Measurements from ENCODE around the gene HHAT.
A peak's percentile ranks its signal among the peaks of the same experiment; 100 is the strongest.
"Not testable (repeated sequence)": the region's sequence is repeated elsewhere in the genome, so short reads cannot be mapped to it uniquely, and the experiment has no call there.

HHAT gene

DNA sequence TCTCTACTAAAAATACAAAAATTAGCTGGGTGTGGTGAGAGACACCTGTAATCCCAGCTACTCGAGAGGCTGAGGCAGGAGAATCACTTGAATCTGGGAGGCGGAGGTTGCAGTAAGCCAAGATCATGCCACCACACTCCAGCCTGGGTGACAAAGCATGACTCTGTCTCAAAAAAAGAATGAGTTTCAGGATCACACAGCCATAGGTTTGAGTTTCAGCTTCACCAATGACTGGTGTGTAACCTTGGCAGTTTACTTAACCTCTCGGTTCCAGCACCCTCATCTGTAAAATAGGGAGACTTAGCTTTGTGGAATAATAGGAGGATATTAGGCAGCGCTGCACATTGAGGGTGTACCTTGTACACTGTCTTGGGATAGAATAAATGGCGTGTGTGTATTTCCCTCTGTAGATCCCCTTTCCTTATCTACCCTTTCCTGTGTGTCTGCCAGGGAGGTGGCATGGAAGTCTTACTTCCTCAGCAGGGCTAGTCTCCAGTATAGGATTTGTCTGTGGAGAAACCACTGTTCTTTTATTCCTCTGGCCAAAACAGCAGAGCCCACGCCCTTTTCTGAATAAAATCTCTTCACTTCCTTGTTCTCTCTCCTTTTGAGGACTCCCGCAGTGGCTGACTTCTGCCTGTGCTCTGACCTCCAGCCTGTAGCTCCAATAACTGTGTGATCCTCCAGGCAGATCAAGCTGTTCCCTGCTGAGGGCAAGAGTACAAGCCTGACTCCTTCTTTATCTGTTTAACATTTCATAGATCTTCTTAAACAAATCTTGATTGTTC lies 90.4 kb downstream of the HHAT start:
- DNase-seq (ENCODE audit: extremely low read depth, low read depth), result no peak
- TF ChIP-seq, protein P1, sequence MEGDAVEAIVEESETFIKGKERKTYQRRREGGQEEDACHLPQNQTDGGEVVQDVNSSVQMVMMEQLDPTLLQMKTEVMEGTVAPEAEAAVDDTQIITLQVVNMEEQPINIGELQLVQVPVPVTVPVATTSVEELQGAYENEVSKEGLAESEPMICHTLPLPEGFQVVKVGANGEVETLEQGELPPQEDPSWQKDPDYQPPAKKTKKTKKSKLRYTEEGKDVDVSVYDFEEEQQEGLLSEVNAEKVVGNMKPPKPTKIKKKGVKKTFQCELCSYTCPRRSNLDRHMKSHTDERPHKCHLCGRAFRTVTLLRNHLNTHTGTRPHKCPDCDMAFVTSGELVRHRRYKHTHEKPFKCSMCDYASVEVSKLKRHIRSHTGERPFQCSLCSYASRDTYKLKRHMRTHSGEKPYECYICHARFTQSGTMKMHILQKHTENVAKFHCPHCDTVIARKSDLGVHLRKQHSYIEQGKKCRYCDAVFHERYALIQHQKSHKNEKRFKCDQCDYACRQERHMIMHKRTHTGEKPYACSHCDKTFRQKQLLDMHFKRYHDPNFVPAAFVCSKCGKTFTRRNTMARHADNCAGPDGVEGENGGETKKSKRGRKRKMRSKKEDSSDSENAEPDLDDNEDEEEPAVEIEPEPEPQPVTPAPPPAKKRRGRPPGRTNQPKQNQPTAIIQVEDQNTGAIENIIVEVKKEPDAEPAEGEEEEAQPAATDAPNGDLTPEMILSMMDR (IDR thresholded peaks at IDR 0.05; ENCODE audit: low read depth, low read length), result no peak

DNA sequence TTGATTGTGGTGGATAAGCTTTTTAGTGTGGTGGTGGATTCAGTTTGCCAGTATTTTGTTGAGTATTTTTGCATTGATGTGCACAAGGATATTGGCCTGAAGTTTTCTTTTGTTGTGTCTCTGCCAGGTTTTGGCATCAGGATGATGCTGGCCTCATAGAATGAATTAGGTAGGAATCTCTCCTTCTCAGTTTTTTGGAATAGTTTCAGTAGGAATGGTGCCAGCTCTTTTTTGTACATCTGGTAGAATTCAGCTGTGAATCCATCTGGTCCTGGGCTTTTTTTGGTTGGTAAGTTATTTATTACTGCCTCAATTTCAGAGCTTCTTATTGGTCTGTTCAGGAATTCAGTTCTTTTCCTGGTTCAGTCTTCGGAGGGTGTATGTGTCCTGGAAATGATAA lies 98.0 kb downstream of the HHAT start:
- not testable (repeated sequence) for DNase-seq (ENCODE audit: extremely low read depth, low read depth)

DNA sequence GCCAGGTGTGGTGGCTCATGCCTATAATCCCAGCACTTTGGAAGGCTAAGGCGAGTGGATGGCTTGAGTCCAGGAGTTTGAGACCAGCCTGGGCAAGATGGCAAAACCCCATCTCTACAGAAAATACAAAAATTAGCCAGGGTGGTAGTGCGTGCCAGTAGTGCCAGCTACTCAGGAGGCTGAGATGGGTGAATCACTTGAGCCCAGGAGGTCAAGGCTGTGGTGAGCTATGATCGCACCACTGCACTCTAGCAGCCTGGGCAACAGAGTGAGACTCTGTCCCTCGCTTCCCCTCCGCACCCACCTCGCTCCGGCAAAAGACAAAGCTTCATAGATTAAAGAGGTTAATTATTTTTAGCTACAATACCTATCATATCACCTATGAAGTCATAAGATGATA lies 100.0 kb downstream of the HHAT start:
- no peak for DNase-seq (ENCODE audit: extremely low read depth, low read depth)
- TF ChIP-seq, protein P1 (IDR thresholded peaks at IDR 0.05; ENCODE audit: low read depth, low read length), result no peak

DNA sequence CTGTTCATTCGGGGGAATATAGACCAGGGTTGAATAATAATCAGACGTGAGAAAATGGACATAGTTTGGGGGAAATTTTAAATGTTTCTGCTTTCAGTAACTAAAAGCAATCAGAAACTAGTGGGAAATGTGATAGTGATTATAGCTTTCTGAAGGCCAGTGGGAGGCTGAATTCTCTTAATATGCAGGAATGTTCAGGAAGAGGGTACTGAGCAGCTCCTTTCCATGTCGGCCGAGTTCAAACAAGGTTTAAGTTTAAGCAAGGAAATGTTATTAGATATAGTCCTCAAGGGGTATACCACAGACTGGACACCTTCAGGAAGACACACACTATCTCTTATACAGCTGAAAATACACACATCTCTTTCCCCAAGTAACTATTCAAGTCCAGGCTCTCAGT lies 105.5 kb downstream of the HHAT start:
- no peak for DNase-seq (ENCODE audit: extremely low read depth, low read depth)
- TF ChIP-seq, protein P1 (IDR thresholded peaks at IDR 0.05; ENCODE audit: low read depth, low read length), result no peak

DNA sequence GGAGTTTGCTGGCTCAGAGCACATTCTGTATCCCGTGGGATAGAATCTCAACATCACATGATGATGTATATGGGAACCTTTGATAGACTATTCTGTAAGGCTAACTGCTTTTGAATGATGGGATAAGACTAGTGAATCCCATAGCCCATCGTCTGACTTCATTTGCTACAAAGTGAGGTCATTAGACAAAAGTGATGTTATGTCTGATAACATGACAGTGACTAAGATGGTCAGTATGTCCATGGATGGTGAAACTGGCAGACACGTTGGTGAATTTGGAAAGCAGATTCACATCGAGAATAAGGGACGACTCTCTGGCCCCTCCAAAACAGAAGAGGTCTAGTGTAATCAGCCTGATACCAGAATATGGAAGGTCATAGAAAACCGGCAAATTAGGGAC lies 108.4 kb downstream of the HHAT start:
- no peak for DNase-seq (ENCODE audit: extremely low read depth, low read depth)
- TF ChIP-seq, protein P1 (IDR thresholded peaks at IDR 0.05; ENCODE audit: low read depth, low read length), result no peak

DNA sequence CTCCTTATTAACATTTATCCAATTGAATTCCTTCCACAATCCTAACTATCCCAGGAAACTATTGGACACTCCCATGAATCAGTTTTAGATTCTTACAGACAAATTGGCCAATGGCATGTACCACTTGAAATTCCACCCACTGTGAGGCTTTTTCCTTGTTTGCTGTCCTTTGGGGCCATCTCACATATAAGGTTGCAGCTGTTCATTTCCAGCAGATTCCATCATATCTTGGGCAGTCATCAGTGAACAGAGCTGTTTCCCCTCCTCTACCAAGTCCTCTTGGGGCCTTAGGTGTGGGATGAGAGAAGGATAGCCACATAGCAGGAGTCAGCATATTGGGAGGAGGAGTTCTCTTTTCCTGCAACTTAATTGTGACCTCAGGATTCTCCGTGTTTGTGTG lies 109.1 kb downstream of the HHAT start:
- TF ChIP-seq, protein P1 (IDR thresholded peaks at IDR 0.05; ENCODE audit: low read depth, low read length), result no peak
- DNase-seq (ENCODE audit: extremely low read depth, low read depth), result no peak

DNA sequence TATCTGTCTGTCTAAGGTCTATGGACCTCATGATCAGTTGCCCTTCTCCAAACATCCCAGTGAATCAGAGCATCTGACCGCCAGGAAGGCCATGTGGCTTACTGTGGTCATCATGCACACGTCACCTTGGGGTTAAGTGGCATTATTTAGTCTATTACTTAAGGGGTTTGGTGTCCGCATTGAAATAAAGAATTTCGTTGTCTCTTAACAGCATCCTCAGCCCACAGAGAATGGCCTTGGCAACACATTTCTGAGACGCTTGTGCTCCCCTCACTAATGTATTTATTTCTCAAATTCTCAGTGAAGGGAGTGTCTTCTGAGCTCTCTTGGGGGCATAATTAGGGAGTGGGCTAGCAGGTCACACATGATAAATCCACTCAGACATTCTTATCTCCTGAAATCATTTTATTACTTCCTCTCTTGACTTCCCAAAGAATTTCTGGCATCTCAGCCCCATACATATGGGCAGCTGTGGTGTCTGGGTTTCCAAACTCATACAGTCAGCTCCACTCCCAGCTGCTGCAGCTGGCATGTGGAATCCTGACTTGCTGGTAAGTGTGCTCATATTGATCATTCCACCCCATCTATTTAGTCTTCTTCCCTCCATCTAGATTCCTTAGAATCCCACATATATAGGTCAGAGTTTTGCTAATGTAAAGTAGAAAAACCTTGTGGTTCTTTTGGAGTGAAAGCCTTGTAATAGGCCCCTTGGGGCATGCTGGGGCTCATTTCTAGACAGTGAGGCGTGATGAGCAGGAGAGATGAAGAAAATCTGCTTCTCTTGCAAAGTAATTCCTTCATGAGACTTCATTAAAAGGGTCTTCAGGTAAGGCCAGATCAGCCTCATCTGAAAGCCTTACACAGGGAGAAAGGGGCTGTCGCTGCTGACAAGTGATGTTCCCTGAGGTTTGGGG lies 110.5 kb downstream of the HHAT start:
- TF ChIP-seq, protein P1 (IDR thresholded peaks at IDR 0.05; ENCODE audit: low read depth, low read length), result no peak
- DNase-seq (ENCODE audit: extremely low read depth, low read depth), result peak; percentile 54

Measured in AG09319 (cell line).